ENCODE measurements around the gene MRPL37.
"Not testable (repeated sequence)": the region's sequence is repeated elsewhere in the genome, so short reads cannot be mapped to it uniquely, and the experiment has no call there.

MRPL37 gene

GRCh38 chr1:54199765-54200518 lies at the start of gene MRPL37, which contains the start of gene CYB5RL:
MRPL37 (plus strand) TSS chr1:54200167; CDS start chr1:54200244, 77 bp downstream.
CYB5RL (minus strand) TSS chr1:54200030; CDS start chr1:54195616, 4,414 bp downstream.
- peak; percentile 97 to 99 for DNase-seq

GRCh38 chr1:54151013-54151412 lies 49.0 kb upstream of the MRPL37 start:
- DNase-seq: no peak

- no peak for DNase-seq
These were observed 47.3 kb upstream of the MRPL37 start, which contains the start of gene CDCP2 for GRCh38 chr1:54152696-54153095. CDCP2 (minus strand) TSS chr1:54153000; CDS start chr1:54152922, 78 bp downstream.

- no peak for DNase-seq
These were observed 46.2 kb upstream of the MRPL37 start for GRCh38 chr1:54153535-54154439.

GRCh38 chr1:54156201-54156600 lies 43.8 kb upstream of the MRPL37 start:
- DNase-seq: no peak

- no peak for DNase-seq
These were observed 43.0 kb upstream of the MRPL37 start for GRCh38 chr1:54156986-54157385.

GRCh38 chr1:54157401-54157800 lies 42.6 kb upstream of the MRPL37 start:
- DNase-seq: no peak

GRCh38 chr1:54158071-54158470 lies 41.9 kb upstream of the MRPL37 start:
- DNase-seq: peak in 1 of 2 experiments; percentile 4

- DNase-seq: no peak
These were observed 40.1 kb upstream of the MRPL37 start for GRCh38 chr1:54159733-54160316.

GRCh38 chr1:54160351-54160750 lies 39.6 kb upstream of the MRPL37 start:
- no peak for DNase-seq

- DNase-seq: no peak
These were observed 38.3 kb upstream of the MRPL37 start for GRCh38 chr1:54161495-54162168.

- DNase-seq: no peak
These were observed 36.9 kb upstream of the MRPL37 start for GRCh38 chr1:54163051-54163450.

- DNase-seq: no peak
These were observed 36.4 kb upstream of the MRPL37 start for GRCh38 chr1:54163573-54163972.

- no peak for DNase-seq
These were observed 34.8 kb upstream of the MRPL37 start for GRCh38 chr1:54165146-54165545.

GRCh38 chr1:54166357-54166756 lies 33.6 kb upstream of the MRPL37 start:
- DNase-seq: not testable (repeated sequence)

GRCh38 chr1:54167422-54168139 lies 32.4 kb upstream of the MRPL37 start:
- DNase-seq: no peak

GRCh38 chr1:54168206-54168965 lies 31.6 kb upstream of the MRPL37 start:
- DNase-seq: no peak

GRCh38 chr1:54169068-54169467 lies 30.9 kb upstream of the MRPL37 start:
- DNase-seq: no peak

GRCh38 chr1:54171016-54171415 lies 29.0 kb upstream of the MRPL37 start:
- no peak for DNase-seq

- DNase-seq: no peak
These were observed 28.4 kb upstream of the MRPL37 start for GRCh38 chr1:54171606-54172005.
